ENCODE results near the gene CDNF.
"Not testable (repeated sequence)": the region's sequence is repeated elsewhere in the genome, so short reads cannot be mapped to it uniquely, and the experiment has no call there.

CDNF gene

GRCh38 chr10:14822879-14823755 is 14.7 kb downstream of the CDNF start:
- TF ChIP-seq CTCF (conservative IDR thresholded peaks at IDR 0.05): peak; percentile 84
- no peak overlapping the region for H3K27ac ChIP-seq

DNA sequence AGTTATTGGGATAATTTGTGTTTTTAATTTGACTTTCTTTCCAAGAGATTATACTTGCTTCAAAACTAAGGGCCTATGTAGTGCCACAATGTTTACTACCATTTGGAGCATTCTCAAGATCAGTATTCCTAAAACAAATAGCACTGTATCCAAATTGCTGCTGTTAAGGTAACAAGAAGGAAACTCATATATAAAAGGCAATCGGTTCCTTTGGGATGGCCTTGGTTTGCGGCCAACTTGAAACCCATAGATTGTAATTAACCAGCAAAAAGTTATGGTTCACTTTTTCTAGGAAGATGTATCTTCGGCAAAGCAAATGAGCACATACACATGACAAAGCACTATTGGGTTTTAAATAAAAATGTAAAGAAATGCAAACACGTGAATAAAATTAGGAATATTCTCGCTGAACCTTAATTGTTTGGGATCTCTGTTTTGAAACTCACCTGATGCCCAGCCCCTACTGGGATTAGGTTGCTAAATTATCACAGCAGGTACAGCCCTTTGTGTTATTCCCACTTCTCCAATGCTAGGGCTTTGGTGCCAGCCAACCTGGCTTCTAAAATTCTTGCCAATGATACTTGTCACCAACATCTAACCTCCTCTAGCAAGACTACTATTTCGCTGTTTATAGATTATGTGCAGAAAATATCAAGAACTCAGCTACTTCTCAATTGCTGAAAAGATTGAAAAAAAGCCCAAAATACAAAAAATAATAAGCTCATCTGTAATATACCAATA is 16.0 kb downstream of the CDNF start:
- TF ChIP-seq CTCF (conservative IDR thresholded peaks at IDR 0.05): no peak
- H3K27ac ChIP-seq: no peak overlapping the region

DNA sequence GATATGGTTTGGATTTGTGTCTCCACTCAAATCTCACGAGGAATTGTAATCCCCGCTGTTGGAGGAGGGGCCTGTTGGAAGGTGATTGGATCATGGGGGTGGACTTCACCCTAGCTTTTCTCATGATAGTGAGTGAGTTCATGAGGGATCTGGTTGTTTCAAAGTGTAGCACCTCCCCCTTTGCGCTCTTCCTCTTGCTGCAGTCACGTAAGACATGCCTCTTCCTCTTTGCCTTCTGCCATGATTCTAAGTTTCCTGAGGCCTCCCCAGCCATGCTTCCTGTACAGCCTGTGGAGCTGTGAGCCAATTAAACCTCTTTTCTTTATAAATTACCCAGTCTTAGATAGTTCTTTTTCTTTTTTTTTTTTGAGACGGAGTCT is 17.1 kb downstream of the CDNF start:
- H3K27ac ChIP-seq: no peak overlapping the region
- TF ChIP-seq CTCF (conservative IDR thresholded peaks at IDR 0.05): no peak

DNA sequence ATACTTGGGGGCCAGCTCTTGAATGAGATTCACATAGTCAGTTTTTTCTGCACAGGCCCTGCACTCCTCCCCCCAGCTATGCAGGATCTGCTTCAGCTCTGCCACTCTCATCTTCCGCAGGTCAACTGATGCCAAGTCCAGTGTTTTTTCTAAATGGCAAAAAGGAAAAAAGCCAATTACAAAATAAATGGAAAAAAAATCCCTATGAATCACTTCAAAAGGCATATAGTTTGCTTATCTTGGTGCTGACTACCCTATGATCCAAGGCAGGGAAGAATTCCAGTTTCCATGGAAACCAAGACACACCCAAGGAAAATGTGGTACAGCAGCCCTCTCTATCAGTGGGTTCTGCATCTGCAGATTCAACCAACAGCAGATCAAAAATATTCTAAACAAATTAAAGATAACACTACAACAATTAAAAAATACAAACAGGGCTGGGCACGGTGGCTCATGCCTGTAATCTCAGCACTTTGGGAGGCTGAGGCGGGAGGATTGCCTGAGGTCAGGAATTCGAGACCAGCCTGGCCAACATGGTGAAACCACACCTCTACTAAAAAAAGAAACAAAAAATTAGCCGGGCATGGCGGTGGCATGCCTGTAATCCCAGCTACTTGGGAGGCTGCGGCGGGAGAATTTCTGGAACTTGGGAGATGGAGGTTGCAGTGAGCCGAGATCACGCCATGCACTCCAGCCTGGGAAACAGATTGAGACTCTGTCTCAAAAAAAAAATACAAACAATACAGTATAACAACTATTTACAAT is 17.6 kb downstream of the CDNF start:
- TF ChIP-seq CTCF (conservative IDR thresholded peaks at IDR 0.05): no peak
- no peak overlapping the region for H3K27ac ChIP-seq

DNA sequence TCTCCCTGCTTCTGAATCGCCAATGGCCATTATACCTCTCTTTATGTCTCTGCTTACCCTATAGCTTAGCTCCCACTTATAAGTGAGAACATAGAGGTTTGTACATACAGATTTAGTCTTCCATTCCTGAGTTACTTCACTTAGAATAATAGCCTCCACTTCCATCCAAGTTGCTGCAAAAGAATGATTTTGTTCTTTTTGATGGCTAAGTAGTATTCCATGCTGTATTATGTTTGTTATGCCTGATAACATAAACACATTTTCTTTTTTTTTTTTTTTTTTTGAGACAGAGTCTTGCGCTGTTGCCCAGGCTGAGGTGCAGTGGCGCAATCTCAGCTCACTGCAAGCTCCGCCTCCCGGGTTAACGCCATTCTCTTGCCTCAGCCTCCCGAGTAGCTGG is 21.1 kb downstream of the CDNF start:
- not testable (repeated sequence) for H3K27ac ChIP-seq

- no peak overlapping the region for H3K27ac ChIP-seq
- TF ChIP-seq CTCF (conservative IDR thresholded peaks at IDR 0.05): no peak
Observed at GRCh38 chr10:14815681-14816080, 22.2 kb downstream of the CDNF start.

GRCh38 chr10:14812271-14812670 is 25.6 kb downstream of the CDNF start:
- no peak overlapping the region for H3K27ac ChIP-seq
- no peak for TF ChIP-seq CTCF (conservative IDR thresholded peaks at IDR 0.05)
